Uterus (tissue), 4 donors: ENCODE measurements around the gene CYCS. TPM values are rescaled to one million over a fixed set of nuclear protein-coding genes. Genes with fewer than 3 reads are reported as not detected.
"Not testable (repeated sequence)": the region's sequence is repeated elsewhere in the genome, so short reads cannot be mapped to it uniquely, and the experiment has no call there.

Experiments
- DNase-seq, 2 donors: peaks; one replicate each; pipeline ENCODE4 v3.0.0-alpha.2; 2019 to 2020
- H3K27ac ChIP-seq, 2 donors: fragments of 200-600 bp; sonication (generic); 1 replicate in 1 of 2; 2 replicates in 1 of 2; pipeline ENCODE4 v1.5.1; 2016 to 2018
- H3K27me3 ChIP-seq, 2 donors: fragments of 200-600 bp; sonication (generic); one replicate each; pipeline ENCODE4 v1.5.1; 2018 to 2019; ENCODE audit warnings: control low read depth in 1 of 2
- H3K36me3 ChIP-seq, 2 donors: fragments of 200-600 bp; sonication (generic); one replicate each; pipeline ENCODE4 v1.5.1; 2019; ENCODE audit warnings: control low read depth in 1 of 2
- H3K4me1 ChIP-seq, 2 donors: fragments of 200-600 bp; sonication (generic); one replicate each; pipeline ENCODE4 v1.5.1; 2018 to 2019; ENCODE audit warnings: control low read depth in 1 of 2
- H3K4me3 ChIP-seq, 2 donors: fragments of 200-600 bp; sonication (generic); 1 replicate in 1 of 2; 2 replicates in 1 of 2; pipeline ENCODE4 v1.5.1; 2018 to 2019; ENCODE audit warnings: mild to moderate bottlenecking in 1 of 2
- H3K9me3 ChIP-seq, 2 donors: fragments of 200-600 bp; sonication (generic); one replicate each; pipeline ENCODE4 v1.5.1; 2019; ENCODE audit warnings: control low read depth in 1 of 2
- POLR2A ChIP-seq, 2 donors: fragments of 450-650 bp; IDR thresholded peaks; one replicate each; pipeline ENCODE4 v1.6.1; 2016; ENCODE audit warnings: antibody characterized with exemption in 2 of 2, mild to moderate bottlenecking in 1 of 2, moderate library complexity in 1 of 2
- intact Hi-C: fragments of 100-400 bp; cut with DNase I; formaldehyde crosslinking; loops from one replicate; pipeline ENCODE4 v1.15.1; 2023; ENCODE audit warnings: low total_unique reads
- total RNA-seq, 4 donors: library from RNA; depleted of rRNA in 3 of 4; stranded (reverse); fragments of >200 nt in 3 of 4; gene quantifications; one replicate each; pipeline versions ENCODE4 v1.1.0 to v1.2.4, GENCODE V29; 2014 to 2023
- TF ChIP-seq, protein P1 (sequence below), 4 experiments: fragments of 200-600 bp in 2 of 4; fragments of 450-650 bp in 2 of 4; sonication (generic) in 2 of 4; IDR thresholded peaks; one replicate each; pipeline ENCODE4 v1.5.1; 2016 to 2019; ENCODE audit warnings: antibody characterized with exemption in 4 of 4, mild to moderate bottlenecking in 2 of 4, moderate library complexity in 1 of 4
- donor health status: DM: yes; HTN: yes; CAD: no.

CYCS gene
- total RNA-seq, 4 donors from 2014 or later: 15.4 to 56.6 (median 29.1) TPM

DNA sequence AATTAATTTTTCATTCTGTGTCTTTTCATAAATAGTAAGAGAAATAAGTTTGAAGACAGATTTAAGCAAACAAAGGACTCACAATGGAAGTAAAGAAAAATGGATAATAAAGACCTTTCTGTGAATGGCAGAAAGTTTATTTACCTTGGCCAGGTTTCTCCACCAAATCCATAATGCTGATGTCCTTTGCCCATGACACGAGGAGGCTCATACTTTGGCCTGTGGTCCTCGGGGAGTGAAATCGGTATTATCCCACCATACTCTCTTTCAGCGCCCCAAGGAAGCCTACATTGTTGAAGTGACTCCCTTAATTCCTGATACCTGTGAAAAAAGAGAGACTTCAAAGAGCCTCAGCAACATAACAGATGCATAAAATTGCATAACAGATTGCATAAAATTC, 43.1 kb upstream of the CYCS start:
- Histone ChIP-seq H3K27ac (no peak overlapping the region), H3K9me3 (no peaks in the 10 kb centered on the region), H3K4me1 (no peaks in the 10 kb centered on the region), H3K4me3 (no peak overlapping the region), H3K27me3 (no peaks in the 10 kb centered on the region), H3K36me3 (no peaks in the 10 kb centered on the region)
- no peak for DNase-seq
- no peak for TF ChIP-seq POLR2A (IDR thresholded peaks at IDR 0.05)
- TF ChIP-seq, protein P1, sequence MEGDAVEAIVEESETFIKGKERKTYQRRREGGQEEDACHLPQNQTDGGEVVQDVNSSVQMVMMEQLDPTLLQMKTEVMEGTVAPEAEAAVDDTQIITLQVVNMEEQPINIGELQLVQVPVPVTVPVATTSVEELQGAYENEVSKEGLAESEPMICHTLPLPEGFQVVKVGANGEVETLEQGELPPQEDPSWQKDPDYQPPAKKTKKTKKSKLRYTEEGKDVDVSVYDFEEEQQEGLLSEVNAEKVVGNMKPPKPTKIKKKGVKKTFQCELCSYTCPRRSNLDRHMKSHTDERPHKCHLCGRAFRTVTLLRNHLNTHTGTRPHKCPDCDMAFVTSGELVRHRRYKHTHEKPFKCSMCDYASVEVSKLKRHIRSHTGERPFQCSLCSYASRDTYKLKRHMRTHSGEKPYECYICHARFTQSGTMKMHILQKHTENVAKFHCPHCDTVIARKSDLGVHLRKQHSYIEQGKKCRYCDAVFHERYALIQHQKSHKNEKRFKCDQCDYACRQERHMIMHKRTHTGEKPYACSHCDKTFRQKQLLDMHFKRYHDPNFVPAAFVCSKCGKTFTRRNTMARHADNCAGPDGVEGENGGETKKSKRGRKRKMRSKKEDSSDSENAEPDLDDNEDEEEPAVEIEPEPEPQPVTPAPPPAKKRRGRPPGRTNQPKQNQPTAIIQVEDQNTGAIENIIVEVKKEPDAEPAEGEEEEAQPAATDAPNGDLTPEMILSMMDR (IDR thresholded peaks at IDR 0.05): no peak
- intact Hi-C loops: no loop called here

DNA sequence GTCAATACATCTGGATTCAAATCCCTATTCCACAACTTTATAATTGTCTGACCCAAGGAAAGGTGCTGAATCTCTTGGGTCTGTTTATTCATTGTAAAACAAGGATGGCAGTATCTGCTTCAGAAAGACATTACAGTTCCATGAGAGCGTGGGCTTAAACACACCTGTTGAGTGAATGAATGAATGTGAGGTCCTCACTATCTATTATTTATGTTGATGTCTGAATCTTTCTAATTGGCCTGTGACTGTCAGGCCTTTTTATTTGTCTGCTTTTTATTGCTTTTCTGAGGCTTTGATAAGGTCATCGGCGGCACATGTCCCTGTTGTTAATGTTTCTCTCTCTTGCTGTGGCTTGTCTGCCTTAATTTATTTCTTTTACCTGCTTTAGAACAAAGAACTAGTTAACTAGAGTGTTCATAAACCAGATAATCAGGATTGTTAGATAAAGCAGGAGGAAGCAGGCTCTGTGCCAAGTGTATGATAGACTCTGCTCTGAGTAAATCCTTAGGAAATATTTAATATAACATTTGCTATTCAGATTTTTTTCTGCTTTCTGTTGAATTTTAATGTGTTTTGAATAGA, 42.3 kb upstream of the CYCS start:
- intact Hi-C loops: no loop called here
- no peak for DNase-seq
- no peak overlapping the region for H3K27ac ChIP-seq
- H3K4me3 ChIP-seq: no peak overlapping the region
- H3K4me1 ChIP-seq: no peaks in the 10 kb centered on the region
- TF ChIP-seq POLR2A (IDR thresholded peaks at IDR 0.05): no peak
- TF ChIP-seq, protein P1 (IDR thresholded peaks at IDR 0.05): no peak
- no peaks in the 10 kb centered on the region for H3K9me3 ChIP-seq
- H3K36me3 ChIP-seq: no peaks in the 10 kb centered on the region
- no peaks in the 10 kb centered on the region for H3K27me3 ChIP-seq

DNA sequence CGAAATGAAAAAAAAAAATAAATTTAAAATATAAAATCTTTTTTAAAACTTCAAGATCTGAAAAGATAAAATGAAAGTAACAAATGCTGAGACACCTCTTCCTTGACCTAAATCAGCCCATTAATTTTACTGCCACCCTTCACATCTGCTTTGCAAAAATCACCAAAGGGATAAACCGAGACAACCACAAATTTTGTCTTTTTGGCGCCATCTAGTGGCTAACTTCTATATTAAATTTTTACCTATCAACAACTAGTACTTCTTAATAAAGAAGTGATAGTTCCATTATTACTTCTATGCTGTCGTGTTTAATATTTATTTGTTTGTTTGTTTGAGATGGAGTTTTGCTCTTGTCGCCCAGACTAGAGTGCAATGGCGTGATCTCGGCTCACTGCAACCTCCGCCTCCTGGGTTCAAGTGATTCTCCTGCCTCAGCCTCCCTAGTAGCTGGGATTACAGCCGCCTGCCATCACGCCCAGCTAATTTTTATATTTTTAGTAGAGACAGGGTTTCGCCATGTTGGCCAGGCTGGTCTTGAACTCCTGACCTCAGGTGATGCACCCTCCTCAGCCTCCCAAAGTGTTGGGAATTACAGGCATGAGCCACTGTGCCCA, 35.0 kb upstream of the CYCS start:
- H3K27ac ChIP-seq, H3K9me3 ChIP-seq, H3K4me3 ChIP-seq, H3K4me1 ChIP-seq, H3K36me3 ChIP-seq, DNase-seq, intact Hi-C loops, H3K27me3 ChIP-seq: not testable (repeated sequence)
- TF ChIP-seq, protein P1 (IDR thresholded peaks at IDR 0.05): peak; percentile 11 to 54 (median 34)

DNA sequence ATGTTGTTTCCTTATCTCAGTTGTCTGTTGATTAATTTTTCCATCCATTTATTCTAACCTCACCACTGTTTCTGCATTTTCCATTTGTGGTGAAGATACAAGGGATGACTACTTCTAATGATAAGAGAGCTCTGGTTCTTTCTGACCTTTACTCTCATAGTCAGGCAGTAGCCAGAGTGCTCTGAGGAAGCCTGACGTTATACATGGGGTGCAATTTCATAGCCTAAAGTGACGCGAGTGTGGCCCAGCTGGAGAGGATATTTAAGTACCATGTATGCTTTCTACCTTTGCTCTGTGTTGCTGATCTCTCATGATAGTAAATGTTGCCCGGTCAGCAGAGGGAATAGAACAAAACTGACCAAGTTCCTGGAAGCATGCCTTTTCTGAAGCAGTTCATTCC, 33.9 kb upstream of the CYCS start:
- Histone ChIP-seq H3K36me3 (no peaks in the 10 kb centered on the region), H3K4me3 (no peak overlapping the region), H3K27me3 (no peaks in the 10 kb centered on the region), H3K27ac (no peak overlapping the region), H3K9me3 (no peaks in the 10 kb centered on the region), H3K4me1 (no peaks in the 10 kb centered on the region)
- intact Hi-C loops: no loop called here
- no peak for TF ChIP-seq POLR2A (IDR thresholded peaks at IDR 0.05)
- TF ChIP-seq, protein P1 (IDR thresholded peaks at IDR 0.05): no peak
- DNase-seq: no peak

DNA sequence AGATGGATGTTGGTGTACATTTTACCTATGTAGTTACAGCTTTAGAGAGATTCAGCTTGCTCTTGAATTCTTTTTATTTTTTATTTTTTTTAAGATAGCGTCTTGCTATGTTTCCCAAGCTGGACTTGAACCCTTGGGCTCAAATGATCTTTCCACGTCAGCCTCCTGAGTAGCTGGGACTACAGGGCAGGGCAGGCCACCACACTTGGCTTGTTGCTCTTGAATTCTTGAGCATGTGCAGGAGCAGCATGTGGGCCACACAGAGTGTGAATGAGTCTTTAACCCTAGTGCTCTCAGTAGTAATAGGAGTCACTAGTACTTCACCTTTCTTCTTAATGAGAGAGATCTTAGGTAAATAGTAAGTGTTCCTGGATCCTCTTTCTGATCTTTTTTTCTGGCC, 26.7 kb upstream of the CYCS start:
- Histone ChIP-seq H3K27me3 (no peaks in the 10 kb centered on the region), H3K27ac (no peak overlapping the region), H3K9me3 (no peaks in the 10 kb centered on the region), H3K4me3 (no peak overlapping the region), H3K4me1 (no peaks in the 10 kb centered on the region), H3K36me3 (no peaks in the 10 kb centered on the region)
- DNase-seq: no peak
- no peak for TF ChIP-seq POLR2A (IDR thresholded peaks at IDR 0.05)
- TF ChIP-seq, protein P1 (IDR thresholded peaks at IDR 0.05): no peak
- intact Hi-C loops: no loop called here
